Coronary artery (tissue), 2 donors: ENCODE measurements around the gene ALPK3.
A peak's percentile ranks its signal among the peaks of the same experiment; 100 is the strongest.
"Not testable (repeated sequence)": the region's sequence is repeated elsewhere in the genome, so short reads cannot be mapped to it uniquely, and the experiment has no call there.

Experiments
- DNase-seq: peaks from one replicate; pipeline ENCODE4 v3.0.0-alpha.2; 2017; ENCODE audit warnings: low spot score
- H3K27ac ChIP-seq, 2 donors: fragments of 200-600 bp; sonication (generic); one replicate each; pipeline ENCODE4 v1.5.1; 2016 to 2019
- H3K4me3 ChIP-seq: fragments of 200-600 bp; sonication (generic); 2 replicates; pipeline ENCODE4 v1.5.1; 2016; ENCODE audit warnings: mild to moderate bottlenecking, moderate library complexity
- TF ChIP-seq, protein P1 (sequence below): fragments of 200-600 bp; sonication (generic); IDR thresholded peaks from one replicate; pipeline ENCODE4 v1.5.1; 2019; ENCODE audit warnings: antibody characterized with exemption

ALPK3 gene

GRCh38 chr15:84871428-84871985 is 54.4 kb downstream of the ALPK3 start:
- TF ChIP-seq, protein P1, sequence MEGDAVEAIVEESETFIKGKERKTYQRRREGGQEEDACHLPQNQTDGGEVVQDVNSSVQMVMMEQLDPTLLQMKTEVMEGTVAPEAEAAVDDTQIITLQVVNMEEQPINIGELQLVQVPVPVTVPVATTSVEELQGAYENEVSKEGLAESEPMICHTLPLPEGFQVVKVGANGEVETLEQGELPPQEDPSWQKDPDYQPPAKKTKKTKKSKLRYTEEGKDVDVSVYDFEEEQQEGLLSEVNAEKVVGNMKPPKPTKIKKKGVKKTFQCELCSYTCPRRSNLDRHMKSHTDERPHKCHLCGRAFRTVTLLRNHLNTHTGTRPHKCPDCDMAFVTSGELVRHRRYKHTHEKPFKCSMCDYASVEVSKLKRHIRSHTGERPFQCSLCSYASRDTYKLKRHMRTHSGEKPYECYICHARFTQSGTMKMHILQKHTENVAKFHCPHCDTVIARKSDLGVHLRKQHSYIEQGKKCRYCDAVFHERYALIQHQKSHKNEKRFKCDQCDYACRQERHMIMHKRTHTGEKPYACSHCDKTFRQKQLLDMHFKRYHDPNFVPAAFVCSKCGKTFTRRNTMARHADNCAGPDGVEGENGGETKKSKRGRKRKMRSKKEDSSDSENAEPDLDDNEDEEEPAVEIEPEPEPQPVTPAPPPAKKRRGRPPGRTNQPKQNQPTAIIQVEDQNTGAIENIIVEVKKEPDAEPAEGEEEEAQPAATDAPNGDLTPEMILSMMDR, result no peak
- DNase-seq, result no peak
- H3K4me3 ChIP-seq, result no peak overlapping the region
- no peak overlapping the region for H3K27ac ChIP-seq

DNA sequence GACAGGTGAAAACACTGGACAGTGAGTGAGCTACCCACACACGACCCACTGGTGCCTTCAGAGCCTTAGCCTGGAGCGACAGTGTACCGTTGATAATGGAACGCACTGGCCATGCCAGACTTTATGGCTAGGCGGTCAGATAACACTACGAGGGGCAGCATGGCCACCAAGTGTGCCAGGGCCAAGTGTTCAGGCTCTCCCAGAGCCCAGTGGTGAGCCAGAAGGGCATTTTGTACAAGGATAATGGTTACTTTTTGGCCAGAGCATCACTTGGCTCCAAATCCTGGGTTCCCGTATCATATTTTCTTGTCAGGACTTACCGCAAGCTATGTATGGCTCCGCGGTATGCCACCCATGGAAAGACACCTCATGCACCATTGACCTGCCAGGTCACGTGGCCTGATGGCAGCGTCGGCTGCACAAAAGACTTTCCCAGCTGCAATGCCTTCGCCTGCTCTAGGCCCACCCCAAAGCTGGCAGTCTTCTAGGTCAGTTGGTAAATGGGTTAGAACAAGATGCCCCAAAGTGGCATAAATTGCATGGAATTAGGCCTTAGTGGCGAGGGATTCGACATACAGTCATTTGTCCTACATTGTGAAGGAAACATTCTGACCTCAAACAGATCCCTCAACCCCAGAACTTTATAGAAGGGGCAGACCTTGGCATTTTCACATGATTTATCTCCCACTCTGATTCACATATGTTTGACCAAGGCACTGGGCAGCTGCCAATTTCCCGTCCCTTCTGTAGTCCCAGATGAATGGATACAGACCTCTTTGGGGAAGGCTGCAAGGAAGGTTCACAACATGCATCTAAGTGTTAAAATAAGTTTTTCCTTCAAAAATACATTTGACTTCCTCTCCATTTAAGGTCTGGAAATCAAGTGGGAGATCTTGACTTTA is 55.1 kb downstream of the ALPK3 start:
- H3K4me3 ChIP-seq, result no peak overlapping the region
- H3K27ac ChIP-seq, result peak overlapping the region; percentile 18 to 32
- TF ChIP-seq, protein P1, result no peak
- DNase-seq, result no peak

GRCh38 chr15:84873997-84874396 is 56.8 kb downstream of the ALPK3 start:
- no peak overlapping the region for H3K27ac ChIP-seq
- TF ChIP-seq, protein P1, result no peak
- no peak for DNase-seq
- no peak overlapping the region for H3K4me3 ChIP-seq

DNA sequence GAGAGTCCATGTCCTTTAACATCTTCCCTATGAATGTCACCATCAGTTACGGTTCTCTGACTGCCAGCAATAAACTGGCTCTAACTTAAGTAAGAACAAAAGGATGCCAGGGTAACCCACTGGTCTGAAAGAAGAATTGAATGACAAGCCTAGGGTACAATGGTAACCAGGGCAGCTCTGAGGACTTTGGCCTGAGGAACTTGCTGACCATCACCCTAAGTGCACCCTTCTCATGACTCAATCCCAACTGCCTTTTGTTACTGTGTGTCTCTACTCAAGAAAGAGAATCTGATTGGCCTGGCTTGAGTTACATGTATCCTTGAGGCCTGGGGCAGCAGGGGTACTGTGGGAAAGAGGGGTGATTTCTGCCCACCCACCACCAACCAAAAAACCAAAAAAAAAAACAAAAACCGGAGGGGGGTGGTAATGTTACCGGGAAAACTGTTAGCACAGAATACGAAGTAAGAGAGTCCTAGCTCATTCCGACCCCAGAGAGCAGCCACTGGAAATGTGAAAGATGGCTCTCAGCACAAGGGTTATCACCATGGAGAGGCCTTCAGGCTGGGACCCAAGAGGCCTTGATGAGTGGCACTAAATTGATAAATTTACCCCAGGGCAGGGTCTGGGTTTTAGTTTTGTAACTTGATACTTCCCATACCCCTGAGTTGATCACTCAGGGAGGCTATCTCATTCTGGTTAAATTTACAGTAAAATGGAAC is 58.0 kb downstream of the ALPK3 start:
- H3K4me3 ChIP-seq, result no peak overlapping the region
- no peak for DNase-seq
- peak overlapping the region in 1 of 2 donors; percentile 37 for H3K27ac ChIP-seq
- TF ChIP-seq, protein P1, result no peak

DNA sequence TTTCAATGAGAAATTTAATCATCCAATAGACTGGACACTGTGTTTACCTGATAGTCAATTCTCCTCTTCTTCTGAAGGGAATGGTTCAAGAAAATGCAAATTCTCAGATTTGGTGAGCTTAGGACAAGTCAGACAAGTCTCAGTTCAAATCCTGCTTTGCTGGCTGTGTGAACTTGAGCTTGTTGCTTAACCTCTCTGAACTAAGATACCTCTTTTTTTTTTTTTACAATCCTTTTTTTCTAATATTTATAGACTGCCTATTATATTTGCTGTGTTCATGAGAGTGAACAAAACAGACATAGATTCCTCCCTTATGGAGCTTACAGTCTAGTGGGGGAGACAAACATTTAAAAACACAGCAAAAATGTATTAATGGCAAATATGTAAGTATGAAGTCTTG is 59.1 kb downstream of the ALPK3 start:
- no peak for DNase-seq
- no peak overlapping the region for H3K4me3 ChIP-seq
- TF ChIP-seq, protein P1, result no peak
- H3K27ac ChIP-seq, result no peak overlapping the region

DNA sequence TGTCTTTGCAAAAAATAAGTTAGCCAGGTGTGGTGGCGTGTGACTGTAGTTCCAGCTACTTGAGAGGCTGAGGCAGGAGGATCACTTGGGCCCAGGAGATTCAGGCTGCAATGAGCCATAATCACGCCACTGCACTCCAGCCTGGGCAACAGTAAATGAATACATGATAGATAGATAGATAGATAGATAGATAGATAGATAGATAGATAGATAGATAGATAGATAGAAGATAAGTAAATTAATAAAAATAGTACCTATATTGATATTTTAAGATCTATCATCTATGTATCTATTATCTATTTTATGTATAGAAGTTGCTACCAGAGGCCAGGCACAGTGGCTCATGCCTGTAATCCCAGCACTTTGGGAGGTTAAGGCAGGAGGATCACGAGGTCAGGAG is 60.5 kb downstream of the ALPK3 start:
- not testable (repeated sequence) for H3K4me3 ChIP-seq, DNase-seq, H3K27ac ChIP-seq

DNA sequence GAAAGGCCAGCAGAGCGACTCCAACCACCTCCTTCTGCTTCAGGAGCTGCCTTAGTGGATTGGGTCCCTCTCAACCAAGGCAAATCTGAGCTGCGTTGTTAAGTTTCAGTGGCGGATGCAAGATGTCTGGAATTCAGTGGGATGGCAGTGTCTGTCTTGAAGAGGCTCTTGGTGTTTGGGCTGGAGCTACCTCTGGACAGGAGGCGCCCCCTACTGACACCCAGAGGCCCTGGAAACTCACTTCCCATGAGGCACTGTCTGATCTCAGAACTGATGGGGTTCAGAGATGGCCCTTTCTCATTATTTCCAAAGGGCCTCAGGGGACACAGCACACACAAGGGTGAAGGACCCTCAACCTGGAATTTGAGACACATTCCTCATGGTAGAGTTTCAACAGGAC is 61.3 kb downstream of the ALPK3 start:
- no peak for DNase-seq
- TF ChIP-seq, protein P1, result no peak
- Histone ChIP-seq H3K4me3 (no peak overlapping the region), H3K27ac (no peak overlapping the region)
